ENCODE results near the gene COBLL1.

Gene COBLL1

GRCh38 chr2:164779383-164780057 lies 62.1 kb downstream of the COBLL1 start:
- DNase-seq: no peak

DNA sequence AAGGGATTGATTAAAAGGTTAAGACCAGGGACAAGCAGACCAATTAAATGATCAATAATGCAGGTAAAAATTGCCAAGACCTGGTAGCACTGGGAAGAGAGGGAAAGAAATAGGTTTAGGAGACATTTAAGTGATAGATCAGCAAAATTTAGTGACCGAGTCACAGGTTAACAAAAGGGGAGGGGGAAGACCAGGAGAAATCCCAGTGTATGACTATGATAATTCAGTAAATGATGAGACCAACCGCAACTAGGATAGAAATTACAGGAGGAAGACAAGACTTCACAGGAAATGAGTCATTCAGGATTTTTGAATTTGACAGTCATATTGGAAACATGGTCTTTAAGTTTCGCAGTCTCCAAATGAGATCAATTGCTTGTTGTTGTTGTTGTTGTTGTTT lies 62.9 kb downstream of the COBLL1 start:
- peak; percentile 76 for DNase-seq

DNA sequence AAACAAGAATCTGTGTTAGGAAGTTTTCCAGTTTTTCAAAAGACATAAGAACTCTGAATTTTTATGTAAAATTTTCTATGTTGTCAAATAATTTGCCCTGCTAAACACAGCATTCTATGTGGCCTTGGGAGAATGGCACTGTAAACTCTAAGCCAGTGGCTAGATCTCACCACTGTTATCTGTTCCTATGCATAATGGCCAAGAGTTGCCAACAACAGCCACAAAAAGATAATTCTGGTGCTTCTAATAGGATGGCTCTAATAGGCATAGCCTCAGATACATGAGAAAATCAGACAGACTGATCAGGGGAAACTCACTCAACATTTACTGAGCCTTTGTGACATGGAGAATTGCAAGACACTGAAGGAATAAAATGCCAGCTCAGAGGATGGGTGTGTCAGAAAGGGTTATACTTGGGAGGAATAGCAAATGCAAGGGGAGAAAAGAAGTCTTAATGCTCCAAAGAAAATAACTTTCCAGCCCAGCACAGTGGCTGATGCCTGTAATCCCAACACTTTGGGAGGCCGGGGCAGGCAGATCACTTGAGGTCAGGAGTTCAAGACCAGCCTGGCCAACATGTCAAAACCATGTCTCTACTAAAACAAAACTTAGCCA lies 63.7 kb downstream of the COBLL1 start:
- DNase-seq: no peak

GRCh38 chr2:164773635-164774034 lies 68.0 kb downstream of the COBLL1 start:
- no peak for DNase-seq

DNA sequence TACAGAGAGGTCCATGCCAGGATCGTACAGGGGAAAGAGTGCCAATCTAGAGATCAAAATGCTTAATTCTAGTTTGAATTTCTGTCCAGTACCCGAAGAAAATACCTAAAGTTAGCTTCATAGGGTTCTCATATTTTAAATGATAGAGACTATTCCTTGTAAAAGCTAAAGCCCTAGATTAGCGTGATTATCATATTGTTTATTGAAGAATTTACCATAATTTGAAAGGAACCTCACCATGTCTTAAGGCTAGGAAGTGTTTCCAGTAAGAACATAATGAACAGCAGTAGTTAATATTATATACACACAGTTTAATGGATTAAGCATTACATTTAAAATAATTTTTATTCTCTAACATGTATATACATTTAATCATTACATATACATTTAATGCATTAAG lies 68.5 kb downstream of the COBLL1 start:
- no peak for DNase-seq

DNA sequence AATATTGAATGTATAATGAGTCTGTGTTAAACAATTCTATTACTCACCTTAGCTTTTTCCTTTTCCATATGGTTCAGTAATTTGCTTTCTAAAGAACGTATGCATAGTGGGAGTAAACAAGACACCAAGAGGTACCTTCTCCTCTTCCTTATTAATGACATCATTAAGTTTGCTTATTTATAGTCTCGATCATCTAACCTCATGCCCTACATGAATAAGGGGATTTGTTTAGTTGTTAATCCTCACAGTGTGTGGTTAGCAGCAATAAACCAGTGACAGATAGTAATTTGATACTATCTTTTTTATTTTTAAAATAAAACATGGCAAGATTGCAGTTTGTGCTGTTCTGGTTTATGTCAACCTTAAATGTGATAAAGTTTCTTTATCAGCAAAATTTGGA lies 69.7 kb downstream of the COBLL1 start:
- DNase-seq: no peak

- no peak for DNase-seq
Observed at GRCh38 chr2:164770421-164770916, 71.2 kb downstream of the COBLL1 start.

DNA sequence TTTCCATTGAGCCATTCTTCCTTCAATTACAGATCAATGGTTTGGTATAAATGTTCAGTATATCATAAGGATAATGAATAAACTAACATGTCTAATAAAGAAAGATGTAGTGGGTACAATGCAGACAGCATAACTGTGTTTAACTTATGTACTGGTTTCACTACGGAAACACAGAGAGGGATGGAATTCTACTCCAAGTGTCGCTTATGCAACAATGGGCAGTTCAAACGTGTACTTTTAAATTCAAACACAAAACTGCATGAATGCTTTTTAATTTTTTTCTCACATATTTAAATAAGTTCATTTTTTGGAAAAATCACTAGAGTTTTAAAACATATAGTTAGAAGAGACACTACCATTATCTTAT lies 74.7 kb downstream of the COBLL1 start:
- DNase-seq: no peak

DNA sequence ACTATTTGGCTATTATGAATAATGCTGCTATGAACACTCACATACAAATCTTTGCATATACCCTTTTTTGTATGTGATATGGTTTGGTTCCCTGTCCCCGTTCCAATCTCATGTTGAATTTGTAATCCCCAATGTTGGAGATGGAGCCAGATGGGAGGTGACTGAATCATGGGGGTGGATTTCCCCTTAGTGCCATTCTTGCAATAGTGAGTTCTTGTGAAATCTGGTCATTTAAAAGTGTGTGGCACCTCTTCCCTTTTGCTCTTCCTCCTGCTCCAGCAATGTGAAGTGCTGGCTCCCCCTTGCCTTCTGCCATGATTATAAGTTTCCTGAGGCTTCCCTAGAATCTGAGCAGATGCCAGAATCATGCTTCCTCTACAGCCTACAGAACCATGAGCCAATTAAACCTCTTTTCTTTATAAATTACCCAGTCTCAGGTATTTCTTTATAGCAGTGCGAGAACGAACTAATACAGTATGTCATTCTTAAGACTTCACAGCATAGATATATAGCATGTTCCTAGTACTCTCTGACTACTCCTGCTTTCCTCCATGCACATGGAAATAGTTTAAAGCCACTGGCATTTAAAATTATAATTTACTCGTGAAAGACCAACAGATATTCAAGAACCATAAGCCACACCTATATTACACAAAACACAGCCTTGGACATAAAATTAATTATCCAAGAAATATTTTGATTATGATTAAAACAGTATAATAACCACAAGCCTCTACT lies 75.2 kb downstream of the COBLL1 start:
- DNase-seq: no peak

DNA sequence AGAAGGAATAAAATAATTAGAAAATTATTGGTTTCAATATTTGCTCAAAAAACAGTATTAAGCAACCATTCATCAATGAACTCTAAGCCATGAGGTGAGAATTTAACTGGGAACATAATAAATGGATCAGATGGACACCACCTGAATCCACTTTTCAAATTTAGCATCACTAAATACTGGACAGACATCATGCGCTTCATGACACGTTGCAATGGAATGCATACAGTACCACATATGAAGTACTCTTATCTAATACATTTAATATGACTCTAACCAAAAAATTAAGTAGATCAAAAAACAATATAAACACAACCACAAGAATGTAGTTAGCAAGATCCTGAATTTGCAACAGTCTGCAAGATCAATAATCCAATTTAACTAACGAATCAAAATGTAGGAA lies 76.6 kb downstream of the COBLL1 start:
- DNase-seq: no peak

GRCh38 chr2:164764474-164764873 lies 77.1 kb downstream of the COBLL1 start:
- DNase-seq: no peak

GRCh38 chr2:164763431-164763830 lies 78.2 kb downstream of the COBLL1 start:
- DNase-seq: no peak

- peak; percentile 60 for DNase-seq
Observed at GRCh38 chr2:164761737-164762460, 79.7 kb downstream of the COBLL1 start.

DNA sequence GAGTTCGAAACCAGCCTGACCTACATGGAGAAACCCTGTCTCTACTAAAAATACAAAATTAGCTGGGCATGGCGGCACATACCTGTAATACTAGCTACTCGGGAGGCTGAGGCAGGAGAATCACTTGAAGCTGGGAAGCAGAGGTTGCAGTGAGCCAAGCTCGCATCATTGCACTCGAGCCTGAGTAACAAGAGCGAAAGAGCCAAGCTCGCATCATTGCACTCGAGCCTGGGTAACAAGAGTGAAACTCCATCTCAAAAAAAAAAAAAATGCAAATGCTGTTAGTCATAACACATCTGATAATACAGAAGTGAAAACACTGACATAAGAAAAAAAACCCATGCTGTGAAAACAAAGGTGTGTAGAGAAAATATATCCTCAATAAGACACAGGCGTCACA lies 80.4 kb downstream of the COBLL1 start:
- DNase-seq: peak; percentile 40

GRCh38 chr2:164760179-164760578 lies 81.4 kb downstream of the COBLL1 start:
- no peak for DNase-seq

DNA sequence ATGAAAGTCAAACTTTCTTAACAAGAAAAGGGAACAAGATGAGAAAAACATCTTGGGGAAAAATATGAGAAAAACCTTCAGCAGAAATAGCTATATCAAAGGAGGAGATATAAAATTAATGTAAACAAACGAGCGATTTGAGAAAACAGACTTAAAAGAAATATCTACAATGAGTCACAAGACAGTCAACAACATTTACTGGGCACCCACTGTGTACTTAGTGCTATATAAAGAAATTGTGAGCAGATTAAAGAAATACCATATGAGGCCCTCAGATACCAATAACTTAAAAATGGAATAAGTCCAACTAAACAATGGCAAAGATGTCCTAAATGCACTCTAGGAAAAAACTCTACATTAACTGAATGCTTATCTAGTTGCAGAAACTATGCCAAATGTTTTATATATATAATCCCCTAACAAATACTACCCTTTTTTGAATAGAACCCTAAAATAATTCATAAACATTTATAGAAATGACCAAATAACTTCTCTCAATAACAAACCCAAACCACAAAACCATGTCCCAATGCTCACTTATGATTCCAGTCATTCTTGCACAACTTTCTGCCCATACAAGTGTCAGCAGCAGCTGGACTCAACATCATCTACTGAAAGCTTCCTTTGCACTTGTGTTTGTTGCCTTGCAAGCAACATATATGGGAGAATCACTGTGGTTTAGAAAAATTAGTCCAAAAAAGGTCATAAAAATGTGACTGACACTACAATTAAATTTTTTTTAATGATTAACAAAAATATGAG lies 83.5 kb downstream of the COBLL1 start:
- no peak for DNase-seq

DNA sequence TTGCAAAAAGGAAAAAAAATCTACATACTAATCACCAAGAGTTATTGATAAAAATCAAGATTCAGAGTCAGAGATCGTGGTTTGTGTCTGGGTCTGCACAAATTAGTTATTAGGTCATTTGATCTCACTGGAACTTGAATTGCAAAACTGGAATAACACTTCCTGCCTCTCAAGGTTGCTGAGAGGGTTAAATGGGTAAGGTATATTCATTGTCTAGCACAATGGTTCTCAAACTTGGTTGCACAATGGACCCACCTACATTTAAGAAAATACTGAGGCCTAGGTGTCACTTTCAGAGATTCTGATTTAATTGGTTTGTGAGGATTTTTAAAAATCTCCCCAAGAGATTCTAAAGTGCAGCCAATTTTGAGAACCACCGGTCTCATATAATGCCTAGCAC lies 84.8 kb downstream of the COBLL1 start:
- DNase-seq: no peak

- no peak for DNase-seq
Observed at GRCh38 chr2:164755952-164756351, 85.7 kb downstream of the COBLL1 start.

GRCh38 chr2:164754157-164755093 lies 87.2 kb downstream of the COBLL1 start:
- no peak for DNase-seq

- DNase-seq: no peak
Observed at GRCh38 chr2:164752956-164753355, 88.7 kb downstream of the COBLL1 start.

DNA sequence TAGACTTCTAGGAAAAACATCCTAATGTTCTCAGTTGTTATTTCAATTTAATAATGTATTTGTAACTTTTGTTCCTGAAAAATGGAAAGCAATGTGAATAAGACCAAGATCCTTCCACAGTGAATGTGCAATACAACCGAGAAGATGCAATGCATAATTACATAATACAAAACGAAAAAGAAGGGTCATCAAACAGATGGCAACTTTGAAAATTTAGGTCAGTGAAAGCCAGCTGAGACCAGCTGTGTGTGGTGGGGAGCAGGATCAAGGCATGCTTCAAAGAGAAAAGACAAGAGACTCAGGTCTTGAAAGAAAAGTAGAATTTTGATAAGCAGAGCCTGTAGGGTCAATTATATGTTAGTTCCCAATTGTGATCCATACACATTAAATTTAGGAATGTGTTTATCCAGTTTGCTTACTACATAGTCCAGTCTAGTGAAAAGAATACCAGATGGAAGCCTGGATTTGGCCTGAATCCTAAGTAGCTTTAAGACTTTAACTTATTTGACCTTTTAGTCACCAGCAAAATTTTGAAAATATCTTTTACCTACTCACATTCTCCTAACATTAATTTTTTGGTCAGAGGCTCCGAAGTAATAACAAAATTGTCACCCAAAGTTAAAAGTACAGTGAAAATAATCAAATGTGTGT lies 93.7 kb downstream of the COBLL1 start:
- no peak for DNase-seq
